ENCODE results near the gene ZSCAN10.
A peak's percentile ranks its signal among the peaks of the same experiment; 100 is the strongest.

ZSCAN10 gene

GRCh38 chr16:3112881-3113574 is 13.9 kb upstream of the ZSCAN10 start:
- no peak for DNase-seq (ENCODE audit: low read depth, low spot score)
- peak overlapping the region; percentile 12 for H3K27ac ChIP-seq

GRCh38 chr16:3112058-3112880 is 13.2 kb upstream of the ZSCAN10 start, which contains the start of gene ZNF205:
Gene ZNF205 (plus strand): TSS chr16:3112586. CDS start chr16:3113431, 845 bp downstream.
- DNase-seq (ENCODE audit: low read depth, low spot score) = peak; percentile 16
- peak within 1 kb of the TSS; percentile 12 for H3K27ac ChIP-seq

- peak; percentile 61 for DNase-seq (ENCODE audit: low read depth, low spot score)
- H3K27ac ChIP-seq = peak overlapping the region; percentile 32
Observed at GRCh38 chr16:3106205-3106928, 7.3 kb upstream of the ZSCAN10 start.

GRCh38 chr16:3101841-3102470 is 2.9 kb upstream of the ZSCAN10 start:
- DNase-seq (ENCODE audit: low read depth, low spot score) = no peak
- no peak overlapping the region for H3K27ac ChIP-seq

- H3K27ac ChIP-seq = no peak overlapping the region
- no peak for DNase-seq (ENCODE audit: low read depth, low spot score)
Observed at GRCh38 chr16:3101018-3101840, 2.1 kb upstream of the ZSCAN10 start.

GRCh38 chr16:3099732-3100499 is 822 bp upstream of the ZSCAN10 start:
- DNase-seq (ENCODE audit: low read depth, low spot score) = peak; percentile 65
- H3K27ac ChIP-seq = no peak overlapping the region

- DNase-seq (ENCODE audit: low read depth, low spot score) = no peak
- no peak overlapping the region for H3K27ac ChIP-seq
Observed at GRCh38 chr16:3099395-3099731, 269 bp upstream of the ZSCAN10 start.

- no peak for DNase-seq (ENCODE audit: low read depth, low spot score)
Observed at GRCh38 chr16:3097266-3097665, 1.8 kb downstream of the ZSCAN10 start.

GRCh38 chr16:3096362-3096761 is 2.7 kb downstream of the ZSCAN10 start:
- DNase-seq (ENCODE audit: low read depth, low spot score) = no peak
- no peak overlapping the region for H3K27ac ChIP-seq

More at GRCh38 chr16:3097266-3097665, 1.8 kb downstream of the ZSCAN10 start:
- H3K27ac ChIP-seq = no peak overlapping the region

GRCh38 chr16:3095869-3096268 is 3.2 kb downstream of the ZSCAN10 start:
- no peak overlapping the region for H3K27ac ChIP-seq
- DNase-seq (ENCODE audit: low read depth, low spot score) = no peak

GRCh38 chr16:3094289-3095027 is 4.6 kb downstream of the ZSCAN10 start:
- no peak overlapping the region for H3K27ac ChIP-seq
- DNase-seq (ENCODE audit: low read depth, low spot score) = no peak

- no peak for DNase-seq (ENCODE audit: low read depth, low spot score)
Observed at GRCh38 chr16:3092501-3092941, 6.6 kb downstream of the ZSCAN10 start.

GRCh38 chr16:3091551-3091950 is 7.5 kb downstream of the ZSCAN10 start:
- H3K27ac ChIP-seq = no peak overlapping the region
- no peak for DNase-seq (ENCODE audit: low read depth, low spot score)

More at GRCh38 chr16:3092501-3092941, 6.6 kb downstream of the ZSCAN10 start:
- no peak overlapping the region for H3K27ac ChIP-seq

GRCh38 chr16:3089717-3090592 is 9.1 kb downstream of the ZSCAN10 start:
- no peak overlapping the region for H3K27ac ChIP-seq
- no peak for DNase-seq (ENCODE audit: low read depth, low spot score)

GRCh38 chr16:3088925-3089716 is 10.0 kb downstream of the ZSCAN10 start:
- no peak for DNase-seq (ENCODE audit: low read depth, low spot score)

GRCh38 chr16:3088450-3088849 is 10.6 kb downstream of the ZSCAN10 start:
- no peak for DNase-seq (ENCODE audit: low read depth, low spot score)
- H3K27ac ChIP-seq = no peak overlapping the region

More at GRCh38 chr16:3088925-3089716, 10.0 kb downstream of the ZSCAN10 start:
- H3K27ac ChIP-seq = no peak overlapping the region
